Pancreas (tissue), 10 donors: ENCODE data around the gene DOCK4. TPM values are rescaled to one million over a fixed set of nuclear protein-coding genes. Genes with fewer than 3 reads are reported as not detected.

ENCODE experiments used
- ATAC-seq, 4 donors: fragments of 200-7000 bp; cut with Tn5 transposase; one replicate each; pipeline versions ENCODE4 v1.8.0 to v1.9.1; 2020; ENCODE audit warnings: mild to moderate bottlenecking in 4 of 4, moderate library complexity in 4 of 4
- DNase-seq, 6 donors: peaks; one replicate each; pipeline ENCODE4 v3.0.0-alpha.2; 2020
- FAIRE-seq: peaks from 2 replicates; lab custom pipeline; 2012; peaks lifted over from hg19 to GRCh38; lab: Jason Lieb, UNC
- H3K27ac ChIP-seq, 4 donors: fragments of 200-600 bp; sonication (generic); 1 replicate in 3 of 4; 2 replicates in 1 of 4; pipeline versions ENCODE4 v1.5.0 to v1.8.0; 2020
- H3K27me3 ChIP-seq, 4 donors: fragments of 200-600 bp; one replicate each; pipeline ENCODE4 v1.8.0; 2021
- H3K36me3 ChIP-seq, 3 donors: fragments of 200-600 bp; sonication (generic) in 1 of 3; one replicate each; pipeline versions ENCODE4 v1.5.0 to v1.8.0; 2020 to 2021
- H3K4me1 ChIP-seq, 3 donors: fragments of 200-600 bp; one replicate each; pipeline ENCODE4 v1.8.0; 2021
- H3K4me3 ChIP-seq, 4 donors: fragments of 200-600 bp; sonication (generic) in 2 of 4; one replicate each; pipeline versions ENCODE4 v1.5.0 to v1.8.0; 2020 to 2021
- H3K9me3 ChIP-seq, 4 donors: fragments of 200-600 bp; one replicate each; pipeline ENCODE4 v1.8.0; 2021
- WGBS, 2 donors: extraction: QIAGEN DNeasy Blood & Tissue Kit; methylation state at CpG; one replicate each; pipeline ENCODE4 v1.1.7; 2013; 5-methylcytosine and 5-hydroxymethylcytosine counted together
- intact Hi-C, 3 donors: fragments of 100-400 bp; cut with DNase I; formaldehyde crosslinking; loops; one replicate each; pipeline versions ENCODE4 v1.11.1 to v1.14.2; 2022
- polyA plus RNA-seq, 2 donors: library from polyadenylated mRNA; stranded (reverse); fragments of 200-250 nt; gene quantifications; one replicate each; pipeline ENCODE4 v1.2.3, GENCODE V29; 2013
- total RNA-seq, 6 donors: library from RNA; stranded (reverse); fragmentation: NEBNext Ultra II Directional in 4 of 6; extraction: Animal tissue kit (Norgen Biotek cat#: 25700) in 4 of 6; gene quantifications; one replicate each; pipeline versions ENCODE4 v1.2.1 to v1.2.4, GENCODE V29; 2021 to 2023
- TF ChIP-seq, protein P1 (sequence below), 4 donors: fragments of 200-600 bp; sonication (generic) in 3 of 4; IDR thresholded peaks; one replicate each; pipeline versions ENCODE4 v1.5.0 to v1.8.0; 2021; ENCODE audit warnings: antibody characterized with exemption in 4 of 4
- donor health status: healthy with polysubstance abuse.
- donor health status: DM: no; HTN: no; CAD: no; lungs with moderate emphysema.
- donor health status: DM: no; HTN: no; CAD: no.
- donor health status: control.
- donor health status: control.
- donor health status: Bipolar disorder and iron deficiency.
- donor health status: DM: yes; HTN: yes; CAD: no.
- donor health status: DM: no; HTN: no; CAD: no.
- donor health status: DM: no; HTN: no; CAD: no.
- donor health status: DM: yes; HTN: yes; CAD: no.

The DOCK4 gene
- total and polyA plus RNA-seq, 8 donors: 5.4 to 15.5 (median 6.1) TPM

- H3K4me3 ChIP-seq: no peak overlapping the region
- peaks cover 0 to 13% (median 3%) of the 10 kb centered on the region in 3 donors for H3K4me1 ChIP-seq
- intact Hi-C loops: no loop called here
- peak in 1 of 6 donors; percentile 26 for DNase-seq
- 93% methylated on average over 20 of the region's 20 CpGs for WGBS, 2 donors
- no peaks in the 10 kb centered on the region for H3K36me3 ChIP-seq
- no peak for FAIRE-seq
- ATAC-seq: no peak
- H3K27me3 ChIP-seq: no peaks in the 10 kb centered on the region
- no peaks in the 10 kb centered on the region for H3K9me3 ChIP-seq
- TF ChIP-seq, protein P1, sequence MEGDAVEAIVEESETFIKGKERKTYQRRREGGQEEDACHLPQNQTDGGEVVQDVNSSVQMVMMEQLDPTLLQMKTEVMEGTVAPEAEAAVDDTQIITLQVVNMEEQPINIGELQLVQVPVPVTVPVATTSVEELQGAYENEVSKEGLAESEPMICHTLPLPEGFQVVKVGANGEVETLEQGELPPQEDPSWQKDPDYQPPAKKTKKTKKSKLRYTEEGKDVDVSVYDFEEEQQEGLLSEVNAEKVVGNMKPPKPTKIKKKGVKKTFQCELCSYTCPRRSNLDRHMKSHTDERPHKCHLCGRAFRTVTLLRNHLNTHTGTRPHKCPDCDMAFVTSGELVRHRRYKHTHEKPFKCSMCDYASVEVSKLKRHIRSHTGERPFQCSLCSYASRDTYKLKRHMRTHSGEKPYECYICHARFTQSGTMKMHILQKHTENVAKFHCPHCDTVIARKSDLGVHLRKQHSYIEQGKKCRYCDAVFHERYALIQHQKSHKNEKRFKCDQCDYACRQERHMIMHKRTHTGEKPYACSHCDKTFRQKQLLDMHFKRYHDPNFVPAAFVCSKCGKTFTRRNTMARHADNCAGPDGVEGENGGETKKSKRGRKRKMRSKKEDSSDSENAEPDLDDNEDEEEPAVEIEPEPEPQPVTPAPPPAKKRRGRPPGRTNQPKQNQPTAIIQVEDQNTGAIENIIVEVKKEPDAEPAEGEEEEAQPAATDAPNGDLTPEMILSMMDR (IDR thresholded peaks at IDR 0.05): no peak
- no peak overlapping the region for H3K27ac ChIP-seq
Observed at GRCh38 chr7:112220877-112221434, 14.8 kb upstream of the DOCK4 start.

DNA sequence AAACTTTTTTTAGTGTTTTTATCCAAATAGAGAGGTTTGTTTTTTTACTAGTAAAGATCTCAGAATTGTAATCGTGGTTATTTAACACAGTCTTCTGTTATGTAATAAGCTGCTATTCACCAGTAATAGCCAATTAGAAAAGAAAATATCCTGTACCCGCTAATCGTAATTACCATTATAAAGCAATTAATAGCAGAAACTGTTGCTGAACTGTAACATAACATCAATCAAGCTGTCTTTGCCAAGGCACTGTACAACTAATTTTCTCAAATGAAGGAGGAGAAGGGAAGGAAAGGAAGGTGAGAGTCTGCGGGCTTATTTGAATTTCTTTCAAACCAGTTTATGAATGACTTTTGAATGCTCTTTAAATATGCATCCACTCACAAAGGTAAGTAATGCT lies 9.6 kb upstream of the DOCK4 start:
- 59 to 65% methylated on average over 4 of the region's 4 CpGs for WGBS, 2 donors
- H3K9me3 ChIP-seq: no peaks in the 10 kb centered on the region
- FAIRE-seq: no peak

DNA sequence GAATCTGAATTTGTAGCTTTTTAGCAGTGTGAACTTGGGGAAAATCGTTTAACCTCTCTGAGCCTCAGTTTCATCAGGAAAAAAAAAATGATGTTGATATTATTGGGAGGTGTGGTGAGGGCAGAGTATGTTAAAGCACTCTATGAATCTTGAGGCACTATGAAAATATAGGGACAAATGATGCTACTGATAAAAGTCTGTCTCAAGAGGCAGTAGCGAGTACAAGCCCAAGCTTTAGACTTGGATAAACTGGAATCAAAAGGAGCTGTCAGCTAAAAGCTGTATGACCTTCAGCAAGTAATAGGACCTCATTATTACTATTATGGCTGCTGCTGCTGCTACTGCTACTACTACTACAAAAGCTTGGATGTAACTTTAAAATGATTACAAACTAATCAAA lies 8.7 kb upstream of the DOCK4 start:
- H3K9me3 ChIP-seq: no peaks in the 10 kb centered on the region
- H3K4me3 ChIP-seq: no peak overlapping the region
- no peak for ATAC-seq
- TF ChIP-seq, protein P1 (IDR thresholded peaks at IDR 0.05): no peak
- no peak for DNase-seq
- H3K36me3 ChIP-seq: no peaks in the 10 kb centered on the region
- WGBS, 2 donors: 61 to 84% methylated on average over 2 of the region's 2 CpGs
- peaks cover 0 to 15% (median 5%) of the 10 kb centered on the region in 3 donors for H3K4me1 ChIP-seq
- no peak for FAIRE-seq
- intact Hi-C loops: no loop called here
- H3K27ac ChIP-seq: no peak overlapping the region
- H3K27me3 ChIP-seq: no peaks in the 10 kb centered on the region

More for the DNA sequence above, 9.6 kb upstream of the DOCK4 start:
- Histone ChIP-seq H3K4me3 (no peak overlapping the region), H3K27ac (no peak overlapping the region), H3K4me1 (peaks cover 0 to 14% (median 5%) of the 10 kb centered on the region in 3 donors), H3K36me3 (no peaks in the 10 kb centered on the region), H3K27me3 (no peaks in the 10 kb centered on the region)
- DNase-seq (no peak), ATAC-seq (no peak)
- intact Hi-C loops: no loop called here
- TF ChIP-seq, protein P1 (IDR thresholded peaks at IDR 0.05): no peak

- TF ChIP-seq, protein P1 (IDR thresholded peaks at IDR 0.05): no peak
- intact Hi-C loops: no loop called here
- FAIRE-seq (no peak), DNase-seq (no peak), ATAC-seq (no peak)
- Histone ChIP-seq H3K27me3 (no peaks in the 10 kb centered on the region), H3K9me3 (no peaks in the 10 kb centered on the region), H3K4me1 (peaks cover 0 to 15% (median 5%) of the 10 kb centered on the region in 3 donors), H3K4me3 (no peak overlapping the region), H3K27ac (no peak overlapping the region), H3K36me3 (no peaks in the 10 kb centered on the region)
Observed at GRCh38 chr7:112214268-112214667, 8.1 kb upstream of the DOCK4 start.

- intact Hi-C loops: no loop called here
- no peak overlapping the region for H3K4me3 ChIP-seq
- H3K4me1 ChIP-seq: peaks cover 0 to 15% (median 5%) of the 10 kb centered on the region in 3 donors
- no peak overlapping the region for H3K27ac ChIP-seq
- TF ChIP-seq, protein P1 (IDR thresholded peaks at IDR 0.05): no peak
- H3K27me3 ChIP-seq: no peaks in the 10 kb centered on the region
- 58 to 77% methylated on average over 1 of the region's 1 CpG for WGBS, 2 donors
- FAIRE-seq: no peak
- H3K36me3 ChIP-seq: no peaks in the 10 kb centered on the region
- DNase-seq: no peak
- H3K9me3 ChIP-seq: no peaks in the 10 kb centered on the region
- no peak for ATAC-seq
Observed at GRCh38 chr7:112213735-112214134, 7.5 kb upstream of the DOCK4 start.
